MV-4-11 (cell line): ENCODE results near the gene SOX2.

Source experiments
- DNase-seq: peaks from one replicate; lab custom pipeline; 2025; lab: John Stamatoyannopoulos, UW

Gene SOX2

GRCh38 chr3:181722766-181723425 is 11.2 kb downstream of the SOX2 start:
- DNase-seq: no peak

- no peak for DNase-seq
Observed at GRCh38 chr3:181723625-181724191, 12.0 kb downstream of the SOX2 start.

GRCh38 chr3:181724192-181724965 is 12.7 kb downstream of the SOX2 start:
- DNase-seq: no peak

GRCh38 chr3:181725131-181725731 is 13.5 kb downstream of the SOX2 start:
- DNase-seq: no peak

- no peak for DNase-seq
Observed at GRCh38 chr3:181725830-181726229, 14.1 kb downstream of the SOX2 start.

- no peak for DNase-seq
Observed at GRCh38 chr3:181726351-181727330, 14.9 kb downstream of the SOX2 start.

- DNase-seq: no peak
Observed at GRCh38 chr3:181727341-181728032, 15.8 kb downstream of the SOX2 start.

GRCh38 chr3:181728470-181729340 is 17.0 kb downstream of the SOX2 start:
- no peak for DNase-seq

GRCh38 chr3:181729341-181729869 is 17.7 kb downstream of the SOX2 start:
- DNase-seq: no peak

- DNase-seq: no peak
Observed at GRCh38 chr3:181730316-181730715, 18.6 kb downstream of the SOX2 start.

GRCh38 chr3:181730934-181731333 is 19.2 kb downstream of the SOX2 start:
- DNase-seq: no peak

- no peak for DNase-seq
Observed at GRCh38 chr3:181735911-181736310, 24.2 kb downstream of the SOX2 start.

GRCh38 chr3:181738551-181738950 is 26.8 kb downstream of the SOX2 start:
- no peak for DNase-seq

GRCh38 chr3:181739628-181740027 is 27.9 kb downstream of the SOX2 start:
- DNase-seq: no peak

GRCh38 chr3:181741417-181741816 is 29.7 kb downstream of the SOX2 start:
- no peak for DNase-seq

- no peak for DNase-seq
Observed at GRCh38 chr3:181752202-181752671, 40.5 kb downstream of the SOX2 start.

GRCh38 chr3:181753391-181753790 is 41.7 kb downstream of the SOX2 start:
- DNase-seq: no peak

GRCh38 chr3:181755959-181756358 is 44.2 kb downstream of the SOX2 start:
- no peak for DNase-seq

- no peak for DNase-seq
Observed at GRCh38 chr3:181756645-181757297, 45.0 kb downstream of the SOX2 start.
